Lung (tissue), 12 donors: ENCODE results near the gene GRHL1. TPM values are rescaled to one million over a fixed set of nuclear protein-coding genes. Genes with fewer than 3 reads are reported as not detected.

Source experiments
- ATAC-seq: fragments of 200-7000 bp; cut with Tn5 transposase; one replicate; pipeline ENCODE4 v1.9.1; 2020; ENCODE audit warnings: moderate number of reproducible peaks; ENCODE audit not compliant: insufficient read depth, low FRiP score
- DNase-seq, 3 donors: peaks; one replicate each; pipeline ENCODE4 v3.0.0-alpha.2; 2013 to 2017
- H3K27ac ChIP-seq, 2 donors: one replicate each; pipeline ENCODE4 v1.5.1; 2013; ENCODE audit warnings: mild to moderate bottlenecking in 2 of 2, moderate library complexity in 2 of 2, control low read depth in 1 of 2, inconsistent platforms in 1 of 2, low read depth in 1 of 2, low read length in 1 of 2
- H3K27me3 ChIP-seq, 3 donors: one replicate each; pipeline ENCODE4 v1.5.1; 2013; ENCODE audit warnings: low read length in 2 of 3; ENCODE audit not compliant: control insufficient read depth in 3 of 3, insufficient read depth in 3 of 3
- H3K36me3 ChIP-seq, 4 donors: one replicate each; pipeline ENCODE4 v1.5.1; 2013; ENCODE audit warnings: low read length in 4 of 4, mild to moderate bottlenecking in 1 of 4, moderate library complexity in 1 of 4; ENCODE audit not compliant: control insufficient read depth in 4 of 4, insufficient read depth in 4 of 4
- H3K4me1 ChIP-seq, 5 donors: one replicate each; pipeline ENCODE4 v1.5.1; 2013; ENCODE audit warnings: low read length in 5 of 5, mild to moderate bottlenecking in 2 of 5, moderate library complexity in 1 of 5; ENCODE audit not compliant: control insufficient read depth in 5 of 5, insufficient read depth in 5 of 5
- H3K4me3 ChIP-seq: one replicate; pipeline ENCODE4 v1.5.1; 2013; ENCODE audit warnings: mild to moderate bottlenecking, control low read depth, moderate library complexity
- H3K9ac ChIP-seq, 2 donors: one replicate each; pipeline ENCODE4 v1.5.1; 2013; ENCODE audit warnings: low read length in 2 of 2, control low read depth in 1 of 2; ENCODE audit not compliant: insufficient read depth in 1 of 2
- H3K9me3 ChIP-seq, 4 donors: one replicate each; pipeline ENCODE4 v1.5.1; 2013; ENCODE audit warnings: low read length in 3 of 4, mild to moderate bottlenecking in 1 of 4, moderate library complexity in 1 of 4; ENCODE audit not compliant: control insufficient read depth in 4 of 4, insufficient read depth in 3 of 4
- WGBS, 2 donors: extraction: QIAGEN DNeasy Blood & Tissue Kit; methylation state at CpG; one replicate each; pipeline ENCODE4 v1.1.7; 2013; 5-methylcytosine and 5-hydroxymethylcytosine counted together
- polyA plus RNA-seq, 2 donors: library from polyadenylated mRNA; stranded (reverse); fragments of 200-250 nt; gene quantifications; one replicate each; pipeline ENCODE4 v1.2.1, GENCODE V29; 2013
- total RNA-seq, 2 donors: library from RNA; depleted of rRNA in 1 of 2; stranded (reverse); fragments of >200 nt in 1 of 2; gene quantifications; one replicate each; pipeline ENCODE4 v1.2.1, GENCODE V29; 2014 to 2021
- TF ChIP-seq, protein P1 (sequence below): IDR thresholded peaks from 2 replicates; pipeline ENCODE4 v1.5.1; 2012; ENCODE audit warnings: mild to moderate bottlenecking; ENCODE audit errors: control extremely low read depth, extremely low read depth
- donor health status: control.
- donor health status: control.
- donor health status: Bipolar disorder and iron deficiency.
- donor health status: healthy.
- donor health status: DM: yes; HTN: yes; CAD: no.

The GRHL1 gene
- total and polyA plus RNA-seq, 4 donors, result 1.8 to 13.6 (median 5.6) TPM

DNA sequence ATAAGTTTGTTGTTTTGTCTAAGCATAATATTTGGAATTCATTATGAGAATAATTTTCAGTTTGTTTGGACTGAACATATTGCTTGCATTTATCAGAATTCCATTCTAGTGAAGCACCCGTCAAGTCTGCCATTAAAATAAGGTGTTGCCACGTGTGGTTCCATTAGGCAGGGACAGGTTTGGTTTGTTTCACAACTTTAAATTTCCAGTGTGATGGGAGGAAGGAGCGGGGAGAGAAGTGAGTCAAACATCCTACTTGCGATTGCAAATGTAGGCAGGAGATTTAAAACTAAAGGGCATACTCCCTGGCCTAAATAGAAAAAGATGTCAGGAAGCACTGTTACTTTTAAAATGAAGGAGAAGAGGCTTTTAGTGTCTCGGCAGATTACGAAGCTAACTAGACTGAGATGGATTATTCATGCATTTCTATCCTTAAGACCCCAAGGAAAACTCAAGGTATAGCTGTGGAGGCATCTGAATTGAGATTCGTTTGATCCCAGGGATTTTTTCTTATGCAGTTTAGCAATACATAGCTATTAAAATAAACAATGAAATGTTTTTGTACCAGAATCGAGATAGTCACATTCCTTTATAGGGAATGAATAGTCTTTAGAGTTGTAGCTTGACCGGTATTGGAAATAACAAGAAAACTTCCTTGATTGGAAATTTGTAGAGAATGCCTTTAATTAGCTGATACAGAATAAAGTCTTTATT, 19.8 kb downstream of the GRHL1 start:
- H3K27ac ChIP-seq, result no peak overlapping the region
- H3K27me3 ChIP-seq, result peaks cover 0 to 14% (median 9%) of the 10 kb centered on the region in 3 donors
- DNase-seq (no peak), ATAC-seq (no peak)
- H3K9ac ChIP-seq, result no peak overlapping the region
- peaks cover 8 to 64% (median 21%) of the 10 kb centered on the region in 5 donors for H3K4me1 ChIP-seq
- no peak overlapping the region for H3K4me3 ChIP-seq
- TF ChIP-seq, protein P1, sequence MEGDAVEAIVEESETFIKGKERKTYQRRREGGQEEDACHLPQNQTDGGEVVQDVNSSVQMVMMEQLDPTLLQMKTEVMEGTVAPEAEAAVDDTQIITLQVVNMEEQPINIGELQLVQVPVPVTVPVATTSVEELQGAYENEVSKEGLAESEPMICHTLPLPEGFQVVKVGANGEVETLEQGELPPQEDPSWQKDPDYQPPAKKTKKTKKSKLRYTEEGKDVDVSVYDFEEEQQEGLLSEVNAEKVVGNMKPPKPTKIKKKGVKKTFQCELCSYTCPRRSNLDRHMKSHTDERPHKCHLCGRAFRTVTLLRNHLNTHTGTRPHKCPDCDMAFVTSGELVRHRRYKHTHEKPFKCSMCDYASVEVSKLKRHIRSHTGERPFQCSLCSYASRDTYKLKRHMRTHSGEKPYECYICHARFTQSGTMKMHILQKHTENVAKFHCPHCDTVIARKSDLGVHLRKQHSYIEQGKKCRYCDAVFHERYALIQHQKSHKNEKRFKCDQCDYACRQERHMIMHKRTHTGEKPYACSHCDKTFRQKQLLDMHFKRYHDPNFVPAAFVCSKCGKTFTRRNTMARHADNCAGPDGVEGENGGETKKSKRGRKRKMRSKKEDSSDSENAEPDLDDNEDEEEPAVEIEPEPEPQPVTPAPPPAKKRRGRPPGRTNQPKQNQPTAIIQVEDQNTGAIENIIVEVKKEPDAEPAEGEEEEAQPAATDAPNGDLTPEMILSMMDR, result no peak
- no peaks in the 10 kb centered on the region for H3K36me3 ChIP-seq
- WGBS, 2 donors, result 77 to 86% methylated on average over 9 of the region's 9 CpGs
- H3K9me3 ChIP-seq, result no peaks in the 10 kb centered on the region

DNA sequence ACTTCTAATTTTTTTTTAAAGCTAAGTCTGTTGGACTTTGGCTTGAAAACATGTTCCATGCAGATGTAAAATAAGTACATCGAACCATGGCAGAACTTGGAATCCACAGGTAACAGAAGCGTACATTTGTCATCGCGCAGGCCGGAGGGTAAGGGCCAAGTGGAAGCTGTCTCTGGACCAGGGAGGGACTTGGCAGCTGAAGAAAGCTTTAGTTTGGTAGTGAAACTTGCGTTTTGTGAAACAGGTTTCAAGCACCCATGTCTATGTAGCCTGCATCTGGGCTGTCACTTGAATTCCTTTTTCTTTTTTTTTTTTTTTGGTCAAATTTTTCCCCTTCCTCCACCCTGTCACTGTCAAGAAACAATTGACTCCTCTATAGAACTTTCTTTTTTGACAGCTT, 20.4 kb downstream of the GRHL1 start:
- no peak overlapping the region for H3K27ac ChIP-seq
- no peak for ATAC-seq
- H3K4me3 ChIP-seq, result no peak overlapping the region
- peaks cover 0 to 14% (median 9%) of the 10 kb centered on the region in 3 donors for H3K27me3 ChIP-seq
- no peaks in the 10 kb centered on the region for H3K9me3 ChIP-seq
- no peak for DNase-seq
- WGBS, 2 donors, result 91 to 94% methylated on average over 6 of the region's 6 CpGs
- no peaks in the 10 kb centered on the region for H3K36me3 ChIP-seq
- H3K9ac ChIP-seq, result no peak overlapping the region
- TF ChIP-seq, protein P1, result no peak
- H3K4me1 ChIP-seq, result peaks cover 8 to 69% (median 21%) of the 10 kb centered on the region in 5 donors

DNA sequence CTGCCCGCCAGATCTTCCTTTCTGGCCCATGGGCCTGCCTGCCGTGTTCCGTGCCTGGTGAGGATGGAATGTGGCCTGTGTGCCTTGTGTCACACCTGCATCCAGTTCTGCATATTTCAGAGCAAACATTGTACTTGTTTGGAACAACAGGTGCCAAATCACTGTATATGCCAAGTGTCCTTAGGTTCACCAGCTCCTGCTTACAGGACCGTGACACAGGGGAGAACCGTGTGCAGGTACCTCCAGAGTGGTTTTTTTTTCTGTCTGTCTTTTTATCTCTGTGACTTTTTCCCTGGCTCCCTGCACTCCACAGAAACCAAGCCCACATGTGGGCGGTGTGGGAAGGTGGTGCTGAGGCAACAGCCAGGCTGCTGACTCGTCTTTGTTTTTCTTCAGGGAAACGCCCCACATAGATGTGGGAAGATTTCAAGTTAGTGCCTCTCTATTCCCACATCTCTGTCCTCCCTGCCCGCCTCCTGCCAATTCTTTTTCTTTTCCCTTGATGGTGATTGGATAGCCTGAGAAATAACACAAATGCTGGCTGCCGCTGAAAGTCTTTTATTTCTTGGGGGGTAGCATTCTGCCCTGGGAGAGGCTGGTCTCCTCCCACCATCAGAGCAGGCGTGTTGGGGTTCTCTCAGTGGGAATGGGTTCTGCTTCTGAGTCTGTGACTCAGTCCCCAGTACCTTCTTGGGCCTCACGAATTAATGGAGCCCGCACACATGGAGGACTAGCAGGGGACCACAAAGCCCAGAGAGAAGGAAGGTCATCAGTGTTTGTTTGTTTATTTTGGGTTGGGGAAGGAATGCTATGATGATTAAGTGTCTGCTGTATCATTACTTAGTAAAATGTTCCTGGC, 21.4 kb downstream of the GRHL1 start:
- 77 to 91% methylated on average over 13 of the region's 13 CpGs for WGBS, 2 donors

More for the DNA sequence above, 21.4 kb downstream of the GRHL1 start:
- Histone ChIP-seq H3K4me1 (peaks cover 8 to 69% (median 21%) of the 10 kb centered on the region in 5 donors), H3K27ac (no peak overlapping the region), H3K9me3 (no peaks in the 10 kb centered on the region), H3K4me3 (no peak overlapping the region), H3K9ac (no peak overlapping the region), H3K36me3 (no peaks in the 10 kb centered on the region), H3K27me3 (peaks cover 0 to 14% (median 9%) of the 10 kb centered on the region in 3 donors)
- ATAC-seq (peak; percentile 4), DNase-seq (no peak)
- TF ChIP-seq, protein P1, result no peak
